DND-41 (cell line): ENCODE measurements around the gene PLEKHM1.

Experiments
- ATAC-seq: fragments of 200-7000 bp; cut with Tn5 transposase; 3 replicates; pipeline ENCODE4 v1.9.1; 2021; ENCODE audit warnings: low read depth; ENCODE audit not compliant: insufficient read depth
- DNase-seq: peaks from one replicate; pipeline ENCODE4 v3.0.0-alpha.2; 2020
- H2AFZ ChIP-seq: 2 replicates; pipeline ENCODE4 v1.6.0; 2012; ENCODE audit warnings: low read depth, low read length
- H3K27ac ChIP-seq: 2 replicates; pipeline ENCODE4 v1.5.1; 2012; ENCODE audit warnings: low read length, inconsistent platforms
- H3K27me3 ChIP-seq: fragments of 200-600 bp; sonication (generic); 2 replicates; pipeline ENCODE4 v1.6.0; 2012; ENCODE audit warnings: low read length, mild to moderate bottlenecking, inconsistent platforms; ENCODE audit not compliant: insufficient read depth, poor library complexity
- H3K36me3 ChIP-seq: 2 replicates; pipeline ENCODE4 v1.5.1; 2012; ENCODE audit warnings: low read length, inconsistent platforms; ENCODE audit not compliant: insufficient read depth
- H3K4me1 ChIP-seq: 2 replicates; pipeline ENCODE4 v1.5.1; 2012; ENCODE audit warnings: mild to moderate bottlenecking, low read length; ENCODE audit not compliant: insufficient read depth
- H3K4me2 ChIP-seq: 2 replicates; pipeline ENCODE4 v1.6.0; 2012; ENCODE audit warnings: mild to moderate bottlenecking, moderate library complexity, low read length, inconsistent platforms; ENCODE audit not compliant: insufficient read depth
- H3K4me3 ChIP-seq, 2 experiments: fragments of 200-600 bp in 1 of 2; shearing (Covaris generic) in 1 of 2; 2 replicates each; pipeline ENCODE4 v1.5.1; 2012 to 2016; ENCODE audit warnings: inconsistent platforms in 2 of 2, low read length in 2 of 2, mild to moderate bottlenecking in 2 of 2, low read depth in 1 of 2, moderate library complexity in 1 of 2
- H3K79me2 ChIP-seq: 2 replicates; pipeline ENCODE4 v1.6.0; 2012; ENCODE audit warnings: low read length, inconsistent platforms; ENCODE audit not compliant: insufficient read depth
- H3K9ac ChIP-seq: 2 replicates; pipeline ENCODE4 v1.6.0; 2012; ENCODE audit warnings: low read depth, mild to moderate bottlenecking, inconsistent platforms, low read length, moderate library complexity
- H3K9me3 ChIP-seq: 2 replicates; pipeline ENCODE4 v1.5.1; 2012; ENCODE audit warnings: low read length, moderate library complexity, mild to moderate bottlenecking, inconsistent platforms; ENCODE audit not compliant: insufficient read depth, severe bottlenecking
- H4K20me1 ChIP-seq: 2 replicates; pipeline ENCODE4 v1.6.0; 2012; ENCODE audit warnings: low read length; ENCODE audit not compliant: insufficient read depth
- EZH2 ChIP-seq: IDR thresholded peaks from 3 replicates; pipeline ENCODE4 v1.6.1; 2012; ENCODE audit warnings: borderline replicate concordance, low read depth, mild to moderate bottlenecking, moderate library complexity, low read length, inconsistent platforms; ENCODE audit not compliant: severe bottlenecking
- TF ChIP-seq, protein P1 (sequence below): IDR thresholded peaks from 2 replicates; pipeline ENCODE4 v1.5.1; 2012; ENCODE audit warnings: borderline replicate concordance, low read length, moderate library complexity, mild to moderate bottlenecking; ENCODE audit not compliant: poor library complexity, severe bottlenecking; ENCODE audit errors: extremely low read depth

Gene PLEKHM1

DNA sequence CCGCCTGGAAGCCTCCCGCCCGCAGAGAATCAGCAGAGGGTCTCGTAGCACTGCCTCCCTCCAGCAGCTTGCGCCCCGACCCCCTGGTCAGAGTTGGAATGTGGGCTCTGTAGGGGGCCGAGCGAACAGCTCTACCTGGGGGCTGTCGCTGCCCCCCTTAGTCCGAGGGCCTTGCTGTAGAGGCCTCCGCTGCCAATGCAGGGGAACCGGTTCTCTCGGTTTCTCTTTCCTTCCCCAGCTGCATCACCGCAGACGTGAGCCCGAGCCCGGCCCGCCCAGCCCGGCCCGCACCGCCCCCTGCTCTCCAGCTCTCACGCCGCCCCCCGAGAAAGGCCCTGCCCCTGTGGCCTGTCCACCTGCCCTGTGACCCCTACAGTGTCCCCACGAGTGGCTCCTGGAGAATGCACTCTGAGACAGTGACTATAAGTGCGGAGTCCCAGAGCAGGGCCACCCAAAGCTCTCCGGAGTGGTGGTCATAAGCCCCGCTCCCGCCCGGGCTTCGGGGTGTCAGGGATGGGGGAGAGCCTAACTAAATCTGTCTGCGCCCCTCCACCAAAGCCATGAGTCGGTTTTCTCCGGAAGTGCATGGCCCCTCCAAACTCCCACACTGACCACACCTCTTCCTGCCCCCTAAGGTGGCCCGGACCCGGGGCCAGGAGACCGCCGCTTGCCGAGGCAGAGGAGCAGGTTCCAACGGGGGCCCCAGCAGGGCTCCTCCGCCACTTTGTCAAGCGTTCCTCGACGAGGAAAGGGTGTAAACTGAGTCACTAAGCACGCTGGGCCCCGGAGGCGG, 59.6 kb downstream of the PLEKHM1 start:
- no peak for TF ChIP-seq EZH2
- TF ChIP-seq, protein P1, sequence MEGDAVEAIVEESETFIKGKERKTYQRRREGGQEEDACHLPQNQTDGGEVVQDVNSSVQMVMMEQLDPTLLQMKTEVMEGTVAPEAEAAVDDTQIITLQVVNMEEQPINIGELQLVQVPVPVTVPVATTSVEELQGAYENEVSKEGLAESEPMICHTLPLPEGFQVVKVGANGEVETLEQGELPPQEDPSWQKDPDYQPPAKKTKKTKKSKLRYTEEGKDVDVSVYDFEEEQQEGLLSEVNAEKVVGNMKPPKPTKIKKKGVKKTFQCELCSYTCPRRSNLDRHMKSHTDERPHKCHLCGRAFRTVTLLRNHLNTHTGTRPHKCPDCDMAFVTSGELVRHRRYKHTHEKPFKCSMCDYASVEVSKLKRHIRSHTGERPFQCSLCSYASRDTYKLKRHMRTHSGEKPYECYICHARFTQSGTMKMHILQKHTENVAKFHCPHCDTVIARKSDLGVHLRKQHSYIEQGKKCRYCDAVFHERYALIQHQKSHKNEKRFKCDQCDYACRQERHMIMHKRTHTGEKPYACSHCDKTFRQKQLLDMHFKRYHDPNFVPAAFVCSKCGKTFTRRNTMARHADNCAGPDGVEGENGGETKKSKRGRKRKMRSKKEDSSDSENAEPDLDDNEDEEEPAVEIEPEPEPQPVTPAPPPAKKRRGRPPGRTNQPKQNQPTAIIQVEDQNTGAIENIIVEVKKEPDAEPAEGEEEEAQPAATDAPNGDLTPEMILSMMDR: no peak
- Histone ChIP-seq H3K4me2 (no peak overlapping the region), H3K4me3 (no peak overlapping the region), H3K9me3 (no peaks in the 10 kb centered on the region), H3K36me3 (no peaks in the 10 kb centered on the region; the same call in 1 of the 2 replicates), H3K4me1 (no peaks in the 10 kb centered on the region; the same call in 1 of the 2 replicates), H3K9ac (no peak overlapping the region), H4K20me1 (no peaks in the 10 kb centered on the region), H2AFZ (no peak overlapping the region), H3K79me2 (no peaks in the 10 kb centered on the region), H3K27ac (no peak overlapping the region), H3K27me3 (no peaks in the 10 kb centered on the region)
- DNase-seq: no peak
- ATAC-seq: no peak

DNA sequence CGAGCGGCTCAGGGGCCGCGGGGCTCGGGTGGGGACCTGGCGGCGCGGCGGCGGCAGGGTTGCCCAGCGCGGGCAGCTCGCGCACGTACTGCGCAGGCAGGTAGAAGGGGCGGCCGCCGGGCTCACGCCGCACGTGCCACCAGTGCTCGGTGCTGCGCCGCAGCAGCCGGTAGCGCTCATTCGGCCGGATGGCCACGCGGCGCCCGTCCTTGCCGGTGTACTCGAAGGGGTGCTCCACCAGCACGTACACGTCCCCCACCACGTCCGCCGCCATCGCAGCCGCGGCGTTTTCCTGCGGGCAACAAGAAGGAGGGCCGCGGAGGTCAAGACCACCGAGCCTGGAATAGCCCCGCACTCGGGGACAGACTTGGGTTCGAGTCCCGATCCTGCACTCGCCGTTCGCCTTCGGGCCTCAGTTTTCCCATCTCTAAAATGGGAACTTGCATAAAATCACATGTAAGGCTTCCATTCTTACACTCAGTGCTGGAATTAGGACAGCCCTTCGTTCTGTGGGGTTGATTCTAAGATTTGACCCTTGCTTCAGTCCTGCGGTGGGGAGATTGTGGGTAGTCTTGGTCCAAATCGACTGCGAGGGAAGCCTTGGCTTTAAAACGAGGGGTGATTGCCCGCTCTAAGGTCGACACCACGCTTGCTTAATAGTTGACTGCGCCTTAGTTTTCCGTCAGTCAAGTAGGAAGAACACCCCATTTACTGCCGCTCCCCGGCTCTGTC, 60.3 kb downstream of the PLEKHM1 start:
- Histone ChIP-seq H2AFZ (no peak overlapping the region), H3K36me3 (no peaks in the 10 kb centered on the region), H3K27me3 (no peaks in the 10 kb centered on the region), H3K9me3 (no peaks in the 10 kb centered on the region), H4K20me1 (no peaks in the 10 kb centered on the region), H3K79me2 (no peaks in the 10 kb centered on the region), H3K4me3 (no peak overlapping the region), H3K4me1 (no peaks in the 10 kb centered on the region; the same call in 1 of the 2 replicates), H3K27ac (no peak overlapping the region), H3K4me2 (no peak overlapping the region), H3K9ac (no peak overlapping the region)
- ATAC-seq: no peak
- TF ChIP-seq, protein P1: no peak
- TF ChIP-seq EZH2: no peak
- DNase-seq: no peak

DNA sequence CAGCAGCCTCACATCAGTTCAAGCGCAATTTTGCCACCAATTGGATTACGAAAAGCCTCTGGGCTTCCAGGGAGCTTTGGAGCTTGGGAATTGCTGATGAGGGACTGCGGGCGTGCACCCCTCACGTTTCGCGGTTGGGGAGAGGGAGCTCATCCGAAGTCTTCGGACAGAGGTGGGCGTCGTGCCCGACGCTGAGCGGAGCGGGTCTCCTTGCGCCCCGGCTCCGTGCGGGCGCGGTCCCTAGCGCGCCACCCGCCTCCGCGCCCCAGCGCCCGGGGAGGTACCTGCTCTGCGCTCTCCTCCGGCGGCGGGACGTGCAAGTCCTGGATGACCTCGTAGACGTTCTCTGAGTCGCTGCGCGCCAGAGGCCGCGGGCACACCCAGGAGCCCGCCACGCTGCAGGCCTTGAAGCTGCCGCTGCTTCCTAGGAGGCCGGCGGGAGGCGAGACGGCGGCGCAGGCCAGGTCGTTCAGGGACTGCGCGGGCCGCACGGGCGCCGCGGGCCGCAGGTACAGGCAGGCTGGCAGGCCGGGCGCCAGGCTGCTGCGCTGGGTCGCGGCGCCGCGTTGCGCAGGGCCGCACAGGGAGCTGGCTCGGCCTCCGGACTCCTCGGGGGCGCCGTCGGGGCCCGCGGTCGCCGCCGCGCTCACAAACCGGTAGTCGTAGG, 61.0 kb downstream of the PLEKHM1 start:
- H3K27me3 ChIP-seq: no peaks in the 10 kb centered on the region
- no peak overlapping the region for H3K4me3 ChIP-seq
- H3K9ac ChIP-seq: no peak overlapping the region
- H3K4me1 ChIP-seq: no peaks in the 10 kb centered on the region; the same call in 1 of the 2 replicates
- DNase-seq (no peak), ATAC-seq (no peak)
- H4K20me1 ChIP-seq: no peaks in the 10 kb centered on the region
- no peak overlapping the region for H2AFZ ChIP-seq
- H3K36me3 ChIP-seq: no peaks in the 10 kb centered on the region
- TF ChIP-seq, protein P1: no peak
- no peak for TF ChIP-seq EZH2
- no peaks in the 10 kb centered on the region for H3K9me3 ChIP-seq
- no peak overlapping the region for H3K4me2 ChIP-seq
- H3K27ac ChIP-seq: no peak overlapping the region
- no peaks in the 10 kb centered on the region for H3K79me2 ChIP-seq
